ENCODE measurements around the gene PPP6C. TPM values are rescaled to one million over a fixed set of nuclear protein-coding genes. Genes with fewer than 3 reads are reported as not detected.

PPP6C gene
- total and polyA plus RNA-seq, 2 experiments from 2014 or later: 31.9 to 46.4 TPM

GRCh38 chr9:125151730-125152129 lies 37.9 kb downstream of the PPP6C start:
- Histone ChIP-seq H3K36me3 (ENCODE audit: insufficient read depth) (peaks cover 17% of the 10 kb centered on the region; the same call in 1 of the 2 replicates), H3K4me3 (no peak overlapping the region), H3K27me3 (ENCODE audit: insufficient read depth) (no peaks in the 10 kb centered on the region), H2AFZ (no peak overlapping the region), H4K20me1 (replicated peaks; ENCODE audit: insufficient read depth) (0 out of 2 replicates have a peak, but pooled peaks cover 3% of the 10 kb centered on the region), H3K79me2 (replicated peaks; ENCODE audit: insufficient read depth) (no peaks in the 10 kb centered on the region), H3F3A (replicated peaks; ENCODE audit: low read depth) (no peaks in the 10 kb centered on the region), H3K4me1 (ENCODE audit: insufficient read depth) (no peaks in the 10 kb centered on the region; the same call in 1 of the 2 replicates), H3K27ac (ENCODE audit: low read depth) (no peak overlapping the region), H3K9me2 (ENCODE audit: insufficient read depth) (no peaks in the 10 kb centered on the region), H3K4me2 (no peak overlapping the region)
- ATAC-seq (peak; percentile 89), DNase-seq (ENCODE audit: low spot score) (peak; percentile 11)
- Mint-ChIP-seq H3K9me3 (no peaks in the 10 kb centered on the region), H3K36me3 (ENCODE audit: low read depth) (peaks cover 40% of the 10 kb centered on the region), H3K27me3 (ENCODE audit: insufficient read depth, low read depth, poor library complexity) (peaks cover 5% of the 10 kb centered on the region), H3K4me1 (peaks cover 8% of the 10 kb centered on the region), H3K27ac (peak overlapping the region; percentile 85; the same call in 1 of the 2 replicates), H3K4me3 (no peak overlapping the region)
- TF ChIP-seq ETS1 (IDR thresholded peaks at IDR 0.05): no peak
- TF ChIP-seq NANOG (IDR thresholded peaks at IDR 0.05; ENCODE audit: borderline replicate concordance): no peak
- no peak for TF ChIP-seq JUNB (IDR thresholded peaks at IDR 0.05; ENCODE audit: unreplicated experiment)
- no peak for TF ChIP-seq CTCF (conservative IDR thresholded peaks at IDR 0.05; ENCODE audit: low read depth in 2 of 2)
- no peak for TF ChIP-seq POLR2AphosphoS5 (IDR thresholded peaks at IDR 0.05; ENCODE audit: low read depth)
- TF ChIP-seq ZNF331 (CRISPR knock-in tag; IDR thresholded peaks at IDR 0.05; ENCODE audit: low read depth): no peak

GRCh38 chr9:125150349-125151245 lies 39.0 kb downstream of the PPP6C start:
- no peaks in the 10 kb centered on the region for H3K27me3 ChIP-seq (ENCODE audit: insufficient read depth)
- H3K79me2 ChIP-seq (replicated peaks; ENCODE audit: insufficient read depth): no peaks in the 10 kb centered on the region
- DNase-seq (ENCODE audit: low spot score) (no peak), ATAC-seq (no peak)
- 0 out of 2 replicates have a peak, but pooled peaks cover 3% of the 10 kb centered on the region for H4K20me1 ChIP-seq (replicated peaks; ENCODE audit: insufficient read depth)
- no peaks in the 10 kb centered on the region for H3K9me2 ChIP-seq (ENCODE audit: insufficient read depth)
- no peaks in the 10 kb centered on the region; the same call in 1 of the 2 replicates for H3K4me1 ChIP-seq (ENCODE audit: insufficient read depth)
- no peak overlapping the region for H3K4me2 ChIP-seq
- H3K36me3 ChIP-seq (ENCODE audit: insufficient read depth): peaks cover 17% of the 10 kb centered on the region; the same call in 1 of the 2 replicates
- peaks cover 5% of the 10 kb centered on the region for H3K27me3 Mint-ChIP-seq (ENCODE audit: insufficient read depth, low read depth, poor library complexity)
- no peaks in the 10 kb centered on the region for H3F3A ChIP-seq (replicated peaks; ENCODE audit: low read depth)
- peaks cover 40% of the 10 kb centered on the region for H3K36me3 Mint-ChIP-seq (ENCODE audit: low read depth)
- H3K4me3 ChIP-seq: no peak overlapping the region
- no peaks in the 10 kb centered on the region for H3K9me3 Mint-ChIP-seq
- peaks cover 8% of the 10 kb centered on the region for H3K4me1 Mint-ChIP-seq
- H2AFZ ChIP-seq: no peak overlapping the region
- no peak overlapping the region for H3K4me3 Mint-ChIP-seq
- no peak overlapping the region; the same call in 1 of the 2 replicates for H3K27ac ChIP-seq (ENCODE audit: low read depth)
- H3K27ac Mint-ChIP-seq: no peak overlapping the region; the same call in 1 of the 2 replicates
- TF ChIP-seq NANOG (IDR thresholded peaks at IDR 0.05; ENCODE audit: borderline replicate concordance) (no peak), STAT1 (IDR thresholded peaks at IDR 0.05; ENCODE audit: unreplicated experiment) (no peak), CTCF (conservative IDR thresholded peaks at IDR 0.05; ENCODE audit: low read depth in 2 of 2) (no peak), POLR2AphosphoS5 (IDR thresholded peaks at IDR 0.05; ENCODE audit: low read depth) (no peak), ZNF331 (CRISPR knock-in tag; IDR thresholded peaks at IDR 0.05; ENCODE audit: low read depth) (no peak), REST (IDR thresholded peaks at IDR 0.05; ENCODE audit: unreplicated experiment) (no peak), JUNB (IDR thresholded peaks at IDR 0.05; ENCODE audit: unreplicated experiment) (no peak), CREB1 (CRISPR knock-in tag; IDR thresholded peaks at IDR 0.05; ENCODE audit: low read depth) (no peak)
